NCI-H2107 treated with DMSO at 0.1 percent for 48 hours (cell line): ENCODE data around the gene IL20.

Source experiments
- DNase-seq: peaks from one replicate; lab custom pipeline; 2025; ENCODE audit not compliant: unreplicated experiment; lab: John Stamatoyannopoulos, UW

Gene IL20

GRCh38 chr1:206900149-206900548 lies 34.7 kb downstream of the IL20 start:
- no peak for DNase-seq

GRCh38 chr1:206901944-206902343 lies 36.5 kb downstream of the IL20 start:
- DNase-seq: no peak

DNA sequence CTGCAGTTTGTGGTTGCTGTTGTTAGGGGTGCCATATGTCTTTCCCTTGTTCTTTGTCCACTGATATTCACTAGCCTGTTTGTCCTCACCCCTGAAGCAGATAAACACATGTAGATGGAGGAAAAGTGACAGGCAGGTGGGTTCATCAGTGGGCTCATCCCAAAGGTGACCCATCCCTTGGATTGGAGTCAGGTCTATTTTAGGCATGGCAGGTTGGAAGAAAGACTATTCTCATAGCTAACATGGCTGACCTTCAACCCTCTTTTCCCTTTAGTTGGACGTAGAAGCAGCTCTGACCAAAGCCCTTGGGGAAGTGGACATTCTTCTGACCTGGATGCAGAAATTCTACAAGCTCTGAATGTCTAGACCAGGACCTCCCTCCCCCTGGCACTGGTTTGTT lies 37.3 kb downstream of the IL20 start:
- DNase-seq: no peak

GRCh38 chr1:206903687-206904086 lies 38.3 kb downstream of the IL20 start:
- no peak for DNase-seq

DNA sequence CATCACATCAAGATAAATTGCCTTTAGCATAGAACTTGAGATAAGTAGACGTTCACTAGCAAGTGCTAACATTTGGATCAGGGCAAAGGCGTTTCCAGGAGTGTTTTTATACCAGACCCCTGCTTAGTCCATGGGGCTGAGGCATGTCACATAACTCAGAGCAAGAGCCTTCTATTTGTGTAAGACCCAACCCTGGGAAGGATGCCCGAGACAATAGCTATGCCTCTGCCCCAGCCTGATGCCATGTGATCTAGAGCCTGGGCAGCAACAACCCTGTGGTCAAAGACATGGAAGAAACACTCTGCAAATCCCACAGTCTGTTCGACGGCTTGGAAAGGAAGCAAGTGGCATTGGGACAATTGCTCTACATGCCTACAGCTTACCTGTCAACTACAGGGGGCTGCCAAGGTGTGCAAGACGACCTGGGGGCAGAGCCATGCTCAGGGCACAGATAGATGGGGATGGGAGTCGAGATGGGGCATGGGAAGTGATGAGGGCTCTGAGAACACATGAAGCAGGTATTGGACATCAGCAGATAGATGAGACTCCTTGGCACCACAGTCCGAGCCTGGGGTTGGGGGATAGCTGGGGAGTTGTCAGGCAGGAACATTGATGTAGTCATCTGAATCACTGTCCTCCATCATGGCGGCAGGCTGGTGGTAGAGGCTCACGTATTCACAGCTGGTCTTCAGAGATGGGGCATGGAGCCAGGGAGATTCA lies 39.2 kb downstream of the IL20 start:
- no peak for DNase-seq

GRCh38 chr1:206905295-206906164 lies 40.1 kb downstream of the IL20 start:
- no peak for DNase-seq

GRCh38 chr1:206907304-206907991 lies 42.0 kb downstream of the IL20 start:
- DNase-seq: no peak

DNA sequence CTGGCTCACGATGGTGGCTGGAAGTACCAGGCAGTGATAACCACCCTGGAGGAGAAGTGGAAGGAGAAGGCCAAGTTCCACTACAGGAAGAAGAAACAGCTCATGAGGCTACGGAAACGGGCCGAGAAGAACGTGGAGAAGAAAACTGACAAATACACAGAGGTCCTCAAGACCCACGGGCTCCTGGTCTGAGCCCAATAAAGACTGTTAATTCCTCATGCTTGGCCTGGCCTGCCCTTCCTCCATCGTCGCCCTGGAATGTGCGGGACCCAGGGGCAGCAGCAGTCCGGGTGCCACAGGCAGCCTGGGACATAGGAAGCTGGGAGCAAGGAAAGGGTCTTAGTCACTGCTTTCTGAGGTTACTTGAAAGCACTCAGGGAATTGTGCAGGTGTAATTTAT lies 42.6 kb downstream of the IL20 start:
- no peak for DNase-seq

DNA sequence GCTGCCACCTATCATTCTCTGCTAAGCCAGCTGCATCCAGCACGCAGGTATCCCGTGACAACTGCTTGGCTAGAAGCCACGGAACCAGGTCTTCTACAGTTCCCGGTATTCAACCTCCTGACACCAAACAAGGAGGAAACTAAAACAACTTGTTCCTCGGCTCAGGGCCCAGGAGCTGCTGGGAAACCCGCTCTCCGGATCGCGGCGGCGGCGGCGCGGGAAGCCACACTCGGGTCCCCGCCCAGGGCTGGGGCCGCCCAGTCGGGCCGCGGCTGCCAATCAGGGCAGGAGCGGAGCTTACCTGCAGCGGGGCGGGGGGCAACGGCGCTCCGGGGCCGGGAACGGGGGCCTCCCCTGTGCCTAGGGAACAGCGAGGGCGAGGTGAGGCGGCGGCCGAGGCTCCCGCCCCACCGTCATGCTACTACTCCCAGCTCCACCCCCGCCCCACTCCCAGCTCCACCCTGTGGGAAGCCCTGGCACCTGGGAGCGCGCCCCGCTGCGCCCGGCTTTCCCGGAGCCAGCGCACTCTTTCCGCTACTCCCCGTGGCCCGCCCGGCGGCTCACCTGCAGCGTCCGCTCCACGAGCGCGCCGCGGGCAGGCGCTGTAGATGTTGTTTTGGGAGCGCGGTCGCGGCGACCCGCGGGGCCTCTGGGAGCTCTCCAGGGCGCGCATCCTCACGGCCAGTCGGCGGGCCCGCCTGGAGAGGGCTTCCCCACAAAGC lies 43.9 kb downstream of the IL20 start:
- peak; percentile 68 for DNase-seq

GRCh38 chr1:206909883-206910318 lies 44.5 kb downstream of the IL20 start:
- no peak for DNase-seq

- DNase-seq: peak; percentile 62
These were observed 45.7 kb downstream of the IL20 start for GRCh38 chr1:206911064-206911663.

- peak; percentile 94 for DNase-seq
These were observed 47.1 kb downstream of the IL20 start for GRCh38 chr1:206912445-206913095.

- no peak for DNase-seq
These were observed 48.5 kb downstream of the IL20 start for GRCh38 chr1:206913766-206914537.

DNA sequence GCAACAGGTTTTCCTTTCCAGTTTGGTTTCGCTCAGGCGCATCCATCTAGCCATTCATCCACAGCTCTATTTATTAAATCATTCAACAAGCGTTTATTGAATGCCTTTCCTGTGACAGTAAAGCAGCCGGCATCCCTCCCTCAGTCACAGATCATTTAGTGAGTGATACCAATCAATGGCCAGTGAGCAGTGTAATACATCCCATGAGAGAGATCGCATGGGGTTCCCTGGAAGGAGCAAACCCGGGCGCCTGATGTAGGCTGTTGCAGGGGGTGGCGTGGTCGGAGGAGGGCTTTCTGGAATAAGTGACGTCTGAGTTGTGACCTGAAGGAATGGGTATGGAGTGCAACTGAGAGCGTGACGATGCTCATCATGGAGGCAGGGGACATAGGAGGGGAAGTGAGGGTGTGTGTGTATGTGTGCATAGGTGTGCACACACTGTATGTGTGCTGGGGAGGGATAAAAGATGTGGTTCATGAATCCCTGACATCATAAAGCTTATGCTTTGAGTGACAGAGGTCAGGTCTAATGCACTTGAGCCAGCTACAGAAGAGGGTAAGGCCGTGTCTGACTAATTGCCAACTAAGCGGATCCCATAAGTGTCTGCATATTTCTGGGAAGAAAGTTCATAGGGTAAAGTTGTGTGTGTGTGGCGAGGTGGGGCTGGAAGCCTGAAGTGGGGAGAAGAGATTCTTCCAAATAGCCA lies 49.8 kb downstream of the IL20 start:
- DNase-seq: no peak

- no peak for DNase-seq
These were observed 50.7 kb downstream of the IL20 start for GRCh38 chr1:206916000-206916709.

DNA sequence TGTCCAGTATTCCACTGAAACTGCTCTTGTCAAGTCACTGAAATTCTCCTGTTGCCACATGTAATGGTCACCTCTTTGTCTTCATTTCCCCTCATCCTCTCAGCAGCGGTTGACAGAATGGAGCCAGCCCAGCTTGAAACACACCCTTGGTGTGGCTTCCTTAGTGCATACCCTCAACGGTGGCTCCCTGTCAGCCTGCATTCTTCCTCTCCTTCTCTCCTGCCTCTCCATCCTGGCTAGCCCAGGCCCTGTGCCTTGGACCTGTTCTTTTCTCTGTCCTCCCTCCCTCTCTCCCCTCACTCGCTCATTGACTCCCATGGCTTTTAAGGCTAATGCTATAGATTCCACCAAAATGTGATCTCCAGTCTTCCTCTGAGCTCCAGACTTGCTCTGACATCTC lies 52.7 kb downstream of the IL20 start:
- no peak for DNase-seq
